K562 (cell line): Measurements from ENCODE around the gene PAQR7. TPM values are rescaled to one million over a fixed set of nuclear protein-coding genes. Genes with fewer than 3 reads are reported as not detected.

Source experiments
- EWSR1 ChIP-seq: fragments of 450-650 bp; IDR thresholded peaks from 2 replicates; pipeline ENCODE4 v1.6.1; 2018; ENCODE audit warnings: borderline replicate concordance, mild to moderate bottlenecking, low read depth, moderate library complexity; ENCODE audit not compliant: partially characterized antibody
- FUS ChIP-seq: fragments of 200-400 bp; formaldehyde crosslinking; optimal IDR thresholded peaks from 2 replicates; pipeline ENCODE3; 2017; ENCODE audit warnings: low read depth, low read length
- LARP7 ChIP-seq: fragments of 450-650 bp; IDR thresholded peaks from 2 replicates; pipeline ENCODE4 v1.6.1; 2016
- MBD2 ChIP-seq: sonication (generic); IDR thresholded peaks from 2 replicates; pipeline ENCODE4 v1.6.1; 2016; ENCODE audit warnings: low read depth, borderline replicate concordance
- MCM3 ChIP-seq: fragments of 450-650 bp; IDR thresholded peaks from 2 replicates; pipeline ENCODE4 v1.6.1; 2016
- SUPT5H ChIP-seq: fragments of 450-650 bp; IDR thresholded peaks from 2 replicates; pipeline ENCODE4 v1.6.1; 2016
- TEAD4 ChIP-seq, 2 experiments: sonication (generic) in 1 of 2; formaldehyde crosslinking in 1 of 2; IDR thresholded peaks; 2 replicates each; pipeline versions ENCODE4 v1.6.1 to v1.8.0; 2012 to 2022; ENCODE audit warnings: borderline replicate concordance in 1 of 2, inconsistent platforms in 1 of 2, low read length in 1 of 2, mild to moderate bottlenecking in 1 of 2, missing genetic modification reagents in 1 of 2
- ZNF232 ChIP-seq: sonication (generic); formaldehyde crosslinking; IDR thresholded peaks from 2 replicates; pipeline ENCODE4 v1.8.0; 2022; ENCODE audit warnings: mild to moderate bottlenecking, missing genetic modification reagents
- polyA plus RNA-seq, 8 experiments: library from polyadenylated mRNA; depleted of rRNA in 4 of 8; stranded (reverse) in 5 of 8; unstranded in 3 of 8; fragments of >200 nt; fragmentation: Nextera tagmentation in 2 of 8; fragmentation: Illumina TruSeq in 1 of 8; extraction: Ambion mirVana in 2 of 8; extraction: Trizol in 1 of 8; gene quantifications; 2 replicates each; pipeline versions ENCODE4 v1.2.1 to v1.2.3, GENCODE V29; 2011 to 2014; ENCODE audit warnings: inconsistent platforms in 1 of 8, missing spikeins in 1 of 8
- total RNA-seq, 7 experiments: library from RNA; depleted of rRNA in 6 of 7; stranded (reverse); fragments of >200 nt in 6 of 7; fragmentation: Illumina TruSeq in 2 of 7; extraction: Trizol in 2 of 7; gene quantifications; 2 replicates each; pipeline versions ENCODE4 v1.2.1 to v1.2.3, GENCODE V29; 2011 to 2021; ENCODE audit warnings: low replicate concordance in 1 of 7
- TF ChIP-seq, protein P1 (sequence below): fragments of 250-450 bp; sonication (Bioruptor Pico); IDR thresholded peaks from 2 replicates; pipeline ENCODE4 v1.8.0; 2021; ENCODE audit warnings: mild to moderate bottlenecking, moderate library complexity
- TF ChIP-seq, protein P2 (sequence below): fragments of 250-450 bp; sonication (Bioruptor Pico); IDR thresholded peaks from 2 replicates; pipeline ENCODE4 v1.4.0; 2020

Gene PAQR7
- total and polyA plus RNA-seq, 9 of the 15 experiments (the other 6 are each of a cell fraction or from before 2014, with no cell fraction given), result 1.1 to 5.2 (median 2.6) TPM

DNA sequence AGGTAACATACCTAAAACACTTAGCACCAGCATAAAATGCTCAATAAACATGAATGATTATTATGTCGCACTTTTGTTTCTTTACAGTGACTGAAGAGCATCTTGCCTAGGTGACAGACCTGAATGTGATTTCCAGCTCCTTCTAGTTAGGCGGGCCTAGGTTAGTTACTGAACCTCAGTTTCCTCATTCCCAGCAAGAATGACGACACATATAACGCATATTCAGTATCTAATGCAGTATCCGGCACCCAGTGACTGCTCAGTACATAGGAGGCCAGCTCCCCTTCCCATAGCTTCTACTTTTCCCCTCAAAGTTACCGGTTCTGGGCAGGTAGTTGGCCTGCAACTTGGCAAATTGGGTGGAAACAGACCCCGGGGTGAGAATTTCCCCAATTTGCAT lies 17.0 kb downstream of the PAQR7 start (continued):
- TF ChIP-seq ZNF232 (CRISPR knock-in tag), result 0 out of 2 replicates have a peak, but pooled peaks have one; percentile 18
- no peak for TF ChIP-seq LARP7
- TF ChIP-seq, protein P1, sequence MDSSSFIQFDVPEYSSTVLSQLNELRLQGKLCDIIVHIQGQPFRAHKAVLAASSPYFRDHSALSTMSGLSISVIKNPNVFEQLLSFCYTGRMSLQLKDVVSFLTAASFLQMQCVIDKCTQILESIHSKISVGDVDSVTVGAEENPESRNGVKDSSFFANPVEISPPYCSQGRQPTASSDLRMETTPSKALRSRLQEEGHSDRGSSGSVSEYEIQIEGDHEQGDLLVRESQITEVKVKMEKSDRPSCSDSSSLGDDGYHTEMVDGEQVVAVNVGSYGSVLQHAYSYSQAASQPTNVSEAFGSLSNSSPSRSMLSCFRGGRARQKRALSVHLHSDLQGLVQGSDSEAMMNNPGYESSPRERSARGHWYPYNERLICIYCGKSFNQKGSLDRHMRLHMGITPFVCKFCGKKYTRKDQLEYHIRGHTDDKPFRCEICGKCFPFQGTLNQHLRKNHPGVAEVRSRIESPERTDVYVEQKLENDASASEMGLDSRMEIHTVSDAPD (CRISPR knock-in tag), result no peak
- no peak for TF ChIP-seq MBD2
- TF ChIP-seq SUPT5H, result no peak
- no peak for TF ChIP-seq MCM3
- TF ChIP-seq TEAD4 (IDR thresholded peaks at IDR 0.05; ENCODE audit: low read length), result 0 out of 2 replicates have a peak, but pooled peaks have one; percentile 9
- TF ChIP-seq TEAD4 (CRISPR knock-in tag; IDR thresholded peaks at IDR 0.05; ENCODE audit: borderline replicate concordance), result no peak
- TF ChIP-seq EWSR1, result no peak
- TF ChIP-seq FUS, result no peak
- TF ChIP-seq, protein P2, sequence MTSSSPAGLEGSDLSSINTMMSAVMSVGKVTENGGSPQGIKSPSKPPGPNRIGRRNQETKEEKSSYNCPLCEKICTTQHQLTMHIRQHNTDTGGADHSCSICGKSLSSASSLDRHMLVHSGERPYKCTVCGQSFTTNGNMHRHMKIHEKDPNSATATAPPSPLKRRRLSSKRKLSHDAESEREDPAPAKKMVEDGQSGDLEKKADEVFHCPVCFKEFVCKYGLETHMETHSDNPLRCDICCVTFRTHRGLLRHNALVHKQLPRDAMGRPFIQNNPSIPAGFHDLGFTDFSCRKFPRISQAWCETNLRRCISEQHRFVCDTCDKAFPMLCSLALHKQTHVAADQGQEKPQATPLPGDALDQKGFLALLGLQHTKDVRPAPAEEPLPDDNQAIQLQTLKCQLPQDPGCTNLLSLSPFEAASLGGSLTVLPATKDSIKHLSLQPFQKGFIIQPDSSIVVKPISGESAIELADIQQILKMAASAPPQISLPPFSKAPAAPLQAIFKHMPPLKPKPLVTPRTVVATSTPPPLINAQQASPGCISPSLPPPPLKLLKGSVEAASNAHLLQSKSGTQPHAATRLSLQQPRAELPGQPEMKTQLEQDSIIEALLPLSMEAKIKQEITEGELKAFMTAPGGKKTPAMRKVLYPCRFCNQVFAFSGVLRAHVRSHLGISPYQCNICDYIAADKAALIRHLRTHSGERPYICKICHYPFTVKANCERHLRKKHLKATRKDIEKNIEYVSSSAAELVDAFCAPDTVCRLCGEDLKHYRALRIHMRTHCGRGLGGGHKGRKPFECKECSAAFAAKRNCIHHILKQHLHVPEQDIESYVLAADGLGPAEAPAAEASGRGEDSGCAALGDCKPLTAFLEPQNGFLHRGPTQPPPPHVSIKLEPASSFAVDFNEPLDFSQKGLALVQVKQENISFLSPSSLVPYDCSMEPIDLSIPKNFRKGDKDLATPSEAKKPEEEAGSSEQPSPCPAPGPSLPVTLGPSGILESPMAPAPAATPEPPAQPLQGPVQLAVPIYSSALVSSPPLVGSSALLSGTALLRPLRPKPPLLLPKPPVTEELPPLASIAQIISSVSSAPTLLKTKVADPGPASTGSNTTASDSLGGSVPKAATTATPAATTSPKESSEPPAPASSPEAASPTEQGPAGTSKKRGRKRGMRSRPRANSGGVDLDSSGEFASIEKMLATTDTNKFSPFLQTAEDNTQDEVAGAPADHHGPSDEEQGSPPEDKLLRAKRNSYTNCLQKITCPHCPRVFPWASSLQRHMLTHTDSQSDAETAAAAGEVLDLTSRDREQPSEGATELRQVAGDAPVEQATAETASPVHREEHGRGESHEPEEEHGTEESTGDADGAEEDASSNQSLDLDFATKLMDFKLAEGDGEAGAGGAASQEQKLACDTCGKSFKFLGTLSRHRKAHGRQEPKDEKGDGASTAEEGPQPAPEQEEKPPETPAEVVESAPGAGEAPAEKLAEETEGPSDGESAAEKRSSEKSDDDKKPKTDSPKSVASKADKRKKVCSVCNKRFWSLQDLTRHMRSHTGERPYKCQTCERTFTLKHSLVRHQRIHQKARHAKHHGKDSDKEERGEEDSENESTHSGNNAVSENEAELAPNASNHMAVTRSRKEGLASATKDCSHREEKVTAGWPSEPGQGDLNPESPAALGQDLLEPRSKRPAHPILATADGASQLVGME (CRISPR knock-in tag), result no peak
